IPS DF 6.9 (cell line): ENCODE results near the gene CD47.

Experiments
- DNase-seq: peaks from one replicate; pipeline ENCODE4 v3.0.0-alpha.2; 2013; ENCODE audit warnings: low read depth, low spot score
- H3K27ac ChIP-seq: one replicate; pipeline ENCODE4 v1.5.1; 2013; ENCODE audit warnings: low read length, control low read depth
- H3K27me3 ChIP-seq: 2 replicates; pipeline ENCODE4 v1.6.1; 2013; ENCODE audit warnings: mild to moderate bottlenecking, low read length; ENCODE audit not compliant: control insufficient read depth, insufficient read depth
- H3K36me3 ChIP-seq: 2 replicates; pipeline ENCODE4 v1.6.1; 2013; ENCODE audit warnings: low read length; ENCODE audit not compliant: control insufficient read depth, insufficient read depth
- H3K4me1 ChIP-seq: 2 replicates; pipeline ENCODE4 v1.6.1; 2013; ENCODE audit warnings: low read length; ENCODE audit not compliant: control insufficient read depth, insufficient read depth
- H3K4me3 ChIP-seq: 2 replicates; pipeline ENCODE4 v1.5.1; 2013; ENCODE audit warnings: mild to moderate bottlenecking, low read length
- H3K9me3 ChIP-seq: 2 replicates; pipeline ENCODE4 v1.6.1; 2013; ENCODE audit warnings: low read length, inconsistent platforms; ENCODE audit not compliant: control insufficient read depth, insufficient read depth
- WGBS: extraction: QIAGEN DNeasy Blood & Tissue Kit; methylation state at CpG from one replicate; pipeline ENCODE4 v1.1.7; 2013; ENCODE audit warnings: mixed read lengths, missing lambda C conversion rate; ENCODE audit not compliant: insufficient read length, insufficient coverage; 5-methylcytosine and 5-hydroxymethylcytosine counted together

The CD47 gene

GRCh38 chr3:108004647-108005046 is 86.2 kb downstream of the CD47 start:
- H3K9me3 ChIP-seq: no peaks in the 10 kb centered on the region
- H3K27me3 ChIP-seq: no peaks in the 10 kb centered on the region
- H3K36me3 ChIP-seq: no peaks in the 10 kb centered on the region
- no CpG with 5 or more reads among the region's 9 CpGs for WGBS
- DNase-seq: no peak
- no peak overlapping the region for H3K4me3 ChIP-seq
- no peaks in the 10 kb centered on the region for H3K4me1 ChIP-seq
- no peak overlapping the region for H3K27ac ChIP-seq

GRCh38 chr3:108001457-108001856 is 89.4 kb downstream of the CD47 start:
- no peaks in the 10 kb centered on the region for H3K27me3 ChIP-seq
- no peaks in the 10 kb centered on the region for H3K4me1 ChIP-seq
- no peaks in the 10 kb centered on the region for H3K36me3 ChIP-seq
- no peak overlapping the region for H3K27ac ChIP-seq
- H3K9me3 ChIP-seq: no peaks in the 10 kb centered on the region
- no peak for DNase-seq
- WGBS: no CpG with 5 or more reads among the region's 1 CpG
- H3K4me3 ChIP-seq: no peak overlapping the region

- Histone ChIP-seq H3K27ac (no peak overlapping the region), H3K27me3 (no peaks in the 10 kb centered on the region), H3K36me3 (no peaks in the 10 kb centered on the region), H3K4me3 (no peak overlapping the region), H3K4me1 (no peaks in the 10 kb centered on the region), H3K9me3 (no peaks in the 10 kb centered on the region)
- no CpG with 5 or more reads among the region's 5 CpGs for WGBS
- DNase-seq: peak; percentile 27
Observed at GRCh38 chr3:107999215-107999775, 91.5 kb downstream of the CD47 start.

- H3K9me3 ChIP-seq: no peaks in the 10 kb centered on the region
- no peaks in the 10 kb centered on the region for H3K4me1 ChIP-seq
- no peak overlapping the region for H3K27ac ChIP-seq
- DNase-seq: no peak
- H3K27me3 ChIP-seq: no peaks in the 10 kb centered on the region
- H3K4me3 ChIP-seq: no peak overlapping the region
- H3K36me3 ChIP-seq: no peaks in the 10 kb centered on the region
Observed at GRCh38 chr3:107997671-107998070, 93.2 kb downstream of the CD47 start.

- Histone ChIP-seq H3K9me3 (no peaks in the 10 kb centered on the region), H3K27ac (no peak overlapping the region), H3K4me3 (no peak overlapping the region), H3K36me3 (no peaks in the 10 kb centered on the region), H3K4me1 (no peaks in the 10 kb centered on the region), H3K27me3 (no peaks in the 10 kb centered on the region)
- no CpG with 5 or more reads among the region's 4 CpGs for WGBS
- DNase-seq: no peak
Observed at GRCh38 chr3:107995823-107996222, 95.0 kb downstream of the CD47 start.

- H3K4me1 ChIP-seq: no peaks in the 10 kb centered on the region
- no peak for DNase-seq
- WGBS: no CpG with 5 or more reads among the region's 4 CpGs
- H3K27me3 ChIP-seq: no peaks in the 10 kb centered on the region
- H3K36me3 ChIP-seq: no peaks in the 10 kb centered on the region
- no peaks in the 10 kb centered on the region for H3K9me3 ChIP-seq
- no peak overlapping the region for H3K27ac ChIP-seq
- no peak overlapping the region for H3K4me3 ChIP-seq
Observed at GRCh38 chr3:107994956-107995715, 95.7 kb downstream of the CD47 start.

- no peak for DNase-seq
- Histone ChIP-seq H3K27ac (no peak overlapping the region), H3K4me1 (no peaks in the 10 kb centered on the region), H3K27me3 (no peaks in the 10 kb centered on the region), H3K36me3 (no peaks in the 10 kb centered on the region), H3K9me3 (no peaks in the 10 kb centered on the region), H3K4me3 (no peak overlapping the region)
- no CpG with 5 or more reads among the region's 2 CpGs for WGBS
Observed at GRCh38 chr3:107994181-107994580, 96.7 kb downstream of the CD47 start.

GRCh38 chr3:107993771-107994170 is 97.1 kb downstream of the CD47 start:
- Histone ChIP-seq H3K4me3 (no peak overlapping the region), H3K27ac (no peak overlapping the region), H3K9me3 (no peaks in the 10 kb centered on the region), H3K36me3 (no peaks in the 10 kb centered on the region), H3K4me1 (no peaks in the 10 kb centered on the region), H3K27me3 (no peaks in the 10 kb centered on the region)
- DNase-seq: no peak
- WGBS: no CpG with 5 or more reads among the region's 1 CpG
